Natural killer cell (primary cell): Measurements from ENCODE around the gene LRRC61. TPM values are rescaled to one million over a fixed set of nuclear protein-coding genes. Genes with fewer than 3 reads are reported as not detected.

Experiments used
- ATAC-seq, 3 donors: fragments of 150-1000 bp in 2 of 3; fragments of 200-7000 bp in 1 of 3; cut with Tn5 transposase; 1 replicate in 1 of 3; 2 replicates in 2 of 3; pipeline ENCODE4 v1.10.0; 2021; ENCODE audit warnings: mild to moderate bottlenecking in 2 of 3, moderate library complexity in 2 of 3
- DNase-seq, 2 donors: peaks; one replicate each; pipeline versions ENCODE4 v3.0.0 to v3.0.0-alpha.2; 2013 to 2021; ENCODE audit warnings: mixed read lengths in 1 of 2
- H3K27ac ChIP-seq: one replicate; pipeline ENCODE4 v1.5.1; 2013; ENCODE audit warnings: mild to moderate bottlenecking, low read length
- H3K27me3 ChIP-seq: one replicate; pipeline ENCODE4 v1.6.1; 2013; ENCODE audit warnings: low read length; ENCODE audit not compliant: control insufficient read depth, insufficient read depth
- H3K36me3 ChIP-seq: one replicate; pipeline ENCODE4 v1.6.1; 2013; ENCODE audit warnings: low read length; ENCODE audit not compliant: control insufficient read depth, insufficient read depth
- H3K4me1 ChIP-seq: one replicate; pipeline ENCODE4 v1.6.1; 2013; ENCODE audit warnings: low read length; ENCODE audit not compliant: control insufficient read depth, insufficient read depth
- H3K4me3 ChIP-seq: one replicate; pipeline ENCODE4 v1.5.1; 2013; ENCODE audit warnings: low read length
- H3K9me3 ChIP-seq: one replicate; pipeline ENCODE4 v1.6.1; 2013; ENCODE audit warnings: low read length; ENCODE audit not compliant: control insufficient read depth, insufficient read depth
- H3K27ac Mint-ChIP-seq, 2 donors: one replicate each; pipeline ENCODE4 v1.8.0; 2022; ENCODE audit warnings: mild to moderate bottlenecking in 2 of 2, mixed read lengths in 2 of 2, moderate library complexity in 1 of 2
- H3K27me3 Mint-ChIP-seq, 2 donors: one replicate each; pipeline ENCODE4 v1.8.0; 2022; ENCODE audit warnings: low read depth in 2 of 2, mixed read lengths in 2 of 2
- H3K36me3 Mint-ChIP-seq: one replicate; pipeline ENCODE4 v1.8.0; 2022; ENCODE audit warnings: mixed read lengths
- H3K4me1 Mint-ChIP-seq, 2 donors: one replicate each; pipeline ENCODE4 v1.8.0; 2022; ENCODE audit warnings: mixed read lengths in 2 of 2
- H3K4me3 Mint-ChIP-seq: one replicate; pipeline ENCODE4 v1.8.0; 2022; ENCODE audit warnings: mild to moderate bottlenecking, moderate library complexity, mixed read lengths
- H3K9me3 Mint-ChIP-seq, 2 donors: one replicate each; pipeline ENCODE4 v1.8.0; 2022; ENCODE audit warnings: mixed read lengths in 2 of 2
- CTCF ChIP-seq: fragments of 200-600 bp; IDR thresholded peaks from one replicate; pipeline ENCODE4 v1.8.0; 2022; ENCODE audit warnings: antibody characterized with exemption
- WGBS: methylation state at CpG from one replicate; pipeline ENCODE4 v1.1.7; 2013; ENCODE audit warnings: missing lambda C conversion rate; ENCODE audit not compliant: insufficient coverage; 5-methylcytosine and 5-hydroxymethylcytosine counted together
- intact Hi-C: fragments of 100-400 bp; cut with micrococcal nuclease; formaldehyde crosslinking; loops from one replicate; pipeline ENCODE4 v1.14.2; 2022
- total RNA-seq, 4 donors: library from RNA; stranded (reverse); fragments of 120-200 nt in 1 of 4; gene quantifications; one replicate each; pipeline versions ENCODE4 v1.2.3 to v1.2.4, GENCODE V29; 2013 to 2022

The LRRC61 gene
- total RNA-seq, 3 donors from 2014 or later (not counting 1 experiment from before 2014, with no cell fraction given), result 7.3 to 16.7 (median 13.7) TPM

DNA sequence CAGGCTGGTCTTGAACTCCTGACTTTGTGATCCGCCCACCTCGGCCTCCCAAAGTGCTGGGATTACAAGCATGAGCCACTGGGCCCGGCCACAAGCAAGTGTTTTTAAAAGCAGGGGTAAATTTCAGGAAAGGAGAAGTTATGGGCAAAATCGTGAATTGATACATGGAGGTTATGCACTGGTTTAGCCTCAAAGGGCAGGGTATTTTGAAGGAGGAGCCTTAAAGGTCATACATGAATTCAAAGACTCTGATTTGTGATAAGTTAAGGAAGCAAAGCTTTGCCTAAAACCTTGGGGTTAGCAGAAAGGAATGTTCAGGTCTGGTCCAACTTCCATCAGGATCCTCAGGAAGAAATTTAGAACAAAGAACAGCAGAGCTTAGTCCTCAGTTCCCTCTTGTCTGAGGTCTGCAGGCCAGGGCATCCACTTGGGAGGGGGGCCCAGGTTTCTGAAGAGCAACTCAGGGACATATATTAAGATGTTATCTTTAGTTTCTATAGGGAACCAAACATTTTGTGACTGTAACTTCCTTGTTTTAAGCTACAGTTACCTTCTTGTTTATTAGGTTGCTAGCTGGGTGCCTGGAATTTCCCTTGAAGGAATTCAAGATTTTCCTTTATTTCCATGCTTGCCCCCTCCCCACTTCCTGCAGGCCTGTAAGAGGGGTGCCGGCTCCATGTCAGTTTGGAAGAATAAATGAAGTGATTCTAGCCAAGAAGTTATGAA, 42.7 kb downstream of the LRRC61 start:
- Mint-ChIP-seq H3K36me3 (no peaks in the 10 kb centered on the region), H3K4me3 (peak overlapping the region; percentile 42)
- peak overlapping the region; percentile 87 for H3K27ac ChIP-seq

DNA sequence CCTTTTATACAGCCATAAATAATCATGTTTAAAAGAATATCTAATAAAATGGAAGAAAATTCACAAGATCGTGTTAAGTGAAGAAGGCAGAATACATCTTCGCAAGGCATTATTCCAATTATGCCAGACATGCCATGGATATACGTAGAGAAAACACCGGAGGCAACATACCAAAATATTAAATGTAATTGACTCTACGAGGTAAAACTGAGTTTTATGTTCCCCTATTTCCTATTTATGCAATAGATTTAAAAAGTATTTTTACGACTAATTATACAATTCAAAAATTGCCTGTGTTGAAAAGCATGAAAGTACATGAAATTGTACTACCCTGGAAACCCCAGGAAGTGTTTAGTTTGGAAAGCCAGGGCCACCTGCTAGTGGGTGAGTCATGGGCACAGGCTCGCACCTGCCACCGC, 44.5 kb downstream of the LRRC61 start:
- intact Hi-C loops, result loop anchor here (2.0 kb wide), 1 partner anchor 37 kb away; a partner anchor contains a TSS

More for the DNA sequence above, 42.7 kb downstream of the LRRC61 start:
- Mint-ChIP-seq H3K9me3 (no peaks in the 10 kb centered on the region), H3K4me1 (peaks cover 13 to 24% of the 10 kb centered on the region in 2 donors), H3K27ac (no peak overlapping the region), H3K27me3 (no peaks in the 10 kb centered on the region)
- TF ChIP-seq CTCF, result no peak
- Histone ChIP-seq H3K4me1 (peaks cover 35% of the 10 kb centered on the region), H3K36me3 (peaks cover 1% of the 10 kb centered on the region), H3K27me3 (no peaks in the 10 kb centered on the region), H3K9me3 (no peaks in the 10 kb centered on the region), H3K4me3 (no peak overlapping the region)
- ATAC-seq, result no peak
- 52% methylated on average over 4 of the region's 5 CpGs for WGBS
- no peak for DNase-seq
- intact Hi-C loops, result no loop called here

GRCh38 chr7:150368096-150368883, 45.1 kb downstream of the LRRC61 start, which contains the start of gene REPIN1:
Gene REPIN1 (plus strand): TSS chr7:150368822. CDS start chr7:150369712, 890 bp downstream.
- peak; percentile 77 to 85 for DNase-seq
- WGBS, result under 1% methylated on average over 85 of the region's 85 CpGs
- no peaks in the 10 kb centered on the region for H3K9me3 Mint-ChIP-seq

More for the DNA sequence above, 44.5 kb downstream of the LRRC61 start:
- Histone ChIP-seq H3K36me3 (peaks cover 9% of the 10 kb centered on the region), H3K4me1 (peaks cover 43% of the 10 kb centered on the region), H3K27me3 (no peaks in the 10 kb centered on the region), H3K27ac (peak overlapping the region; percentile 87), H3K9me3 (no peaks in the 10 kb centered on the region), H3K4me3 (peak overlapping the region; percentile 27)
- Mint-ChIP-seq H3K4me1 (peaks cover 13 to 29% of the 10 kb centered on the region in 2 donors), H3K27me3 (no peaks in the 10 kb centered on the region), H3K4me3 (peak overlapping the region; percentile 88), H3K36me3 (no peaks in the 10 kb centered on the region), H3K27ac (peak overlapping the region; percentile 80 to 85), H3K9me3 (no peaks in the 10 kb centered on the region)
- 20% methylated on average over 4 of the region's 8 CpGs for WGBS
- no peak for DNase-seq
- ATAC-seq, result no peak
- no peak for TF ChIP-seq CTCF

More at GRCh38 chr7:150368096-150368883, 45.1 kb downstream of the LRRC61 start, which contains the start of gene REPIN1:
- Histone ChIP-seq H3K4me1 (peaks cover 47% of the 10 kb centered on the region), H3K4me3 (peak within 1 kb of the TSS; percentile 99), H3K27ac (peak within 1 kb of the TSS; percentile 87), H3K27me3 (no peaks in the 10 kb centered on the region), H3K9me3 (no peaks in the 10 kb centered on the region), H3K36me3 (peaks cover 15% of the 10 kb centered on the region)
- no peak for TF ChIP-seq CTCF
- H3K27me3 Mint-ChIP-seq, result no peaks in the 10 kb centered on the region
- H3K4me3 Mint-ChIP-seq, result peak within 1 kb of the TSS; percentile 96
- peak; percentile 72 to 81 (median 76) for ATAC-seq
- no peaks in the 10 kb centered on the region for H3K36me3 Mint-ChIP-seq
- intact Hi-C loops, result loop anchor here (2.0 kb wide), 1 partner anchor 37 kb away; a partner anchor contains a TSS
- H3K27ac Mint-ChIP-seq, result peak within 1 kb of the TSS; percentile 80 to 85
- H3K4me1 Mint-ChIP-seq, result peaks cover 13 to 35% of the 10 kb centered on the region in 2 donors
